ENCODE results near the gene HACD1. TPM values are rescaled to one million over a fixed set of nuclear protein-coding genes. Genes with fewer than 3 reads are reported as not detected.

Gene HACD1
- total and polyA plus RNA-seq, 11 donors, result 80.0 to 291 (median 155) TPM

GRCh38 chr10:17547060-17547459, 70.1 kb downstream of the HACD1 start:
- no peak overlapping the region for H3K27ac ChIP-seq
- intact Hi-C loops (cut with DNase I), result no loop called here
- no peaks in the 10 kb centered on the region for H3K27me3 ChIP-seq
- ATAC-seq (no peak), DNase-seq (no peak)
- H3K4me3 ChIP-seq, result no peak overlapping the region
- WGBS, 4 donors, result 82 to 94% (median 84%) methylated on average over 2 of the region's 2 CpGs
- no peaks in the 10 kb centered on the region for H3K36me3 ChIP-seq
- no peaks in the 10 kb centered on the region for H3K9me3 ChIP-seq
- H3K4me1 ChIP-seq, result no peaks in the 10 kb centered on the region
- TF ChIP-seq POLR2A (IDR thresholded peaks at IDR 0.05) (no peak), CTCF (IDR thresholded peaks at IDR 0.05) (no peak)

GRCh38 chr10:17544465-17544864, 72.7 kb downstream of the HACD1 start:
- H3K27me3 ChIP-seq, result no peaks in the 10 kb centered on the region
- DNase-seq (no peak), ATAC-seq (no peak)
- no peaks in the 10 kb centered on the region for H3K36me3 ChIP-seq
- WGBS, 4 donors, result 90 to 96% (median 94%) methylated on average over 9 of the region's 9 CpGs
- no peak overlapping the region for H3K27ac ChIP-seq
- intact Hi-C loops (cut with DNase I), result no loop called here
- TF ChIP-seq POLR2A (IDR thresholded peaks at IDR 0.05) (no peak), CTCF (IDR thresholded peaks at IDR 0.05) (no peak)
- H3K9me3 ChIP-seq, result peaks cover 0 to 6% (median 0%) of the 10 kb centered on the region in 12 donors
- no peaks in the 10 kb centered on the region for H3K4me1 ChIP-seq
- no peak overlapping the region for H3K4me3 ChIP-seq

Other genes with a start within 250 kb of the HACD1 start
- gene ST8SIA6, start 162.8 kb downstream of the HACD1 start, total RNA-seq, result 10 to 100 TPM in 1 of 9 donors, 1 to 10 TPM in 8; 2.6 to 10.1 (median 5.2) TPM
- 1 to 10 TPM in 1 of 2 donors, under 1 TPM in 1; 0.80 to 3.6 TPM for gene ST8SIA6, start 162.8 kb downstream of the HACD1 start, polyA plus RNA-seq
- 10 to 100 TPM; 26.5 to 40.0 (median 32.9) TPM for gene STAM, start 26.8 kb upstream of the HACD1 start, total RNA-seq
- 10 to 100 TPM; 10.9 to 23.1 TPM for gene STAM, start 26.8 kb upstream of the HACD1 start, polyA plus RNA-seq
- gene TMEM236, start 134.8 kb upstream of the HACD1 start, total RNA-seq, result 1 to 10 TPM in 1 of 9 donors, under 1 TPM in 8; 0.09 to 3.2 (median 0.44) TPM
- under 1 TPM; 0.23 to 0.25 TPM for gene TMEM236, start 134.8 kb upstream of the HACD1 start, polyA plus RNA-seq
- 100 to 1,000 TPM in 1 of 9 donors, 10 to 100 TPM in 4, 1 to 10 TPM in 4; 4.7 to 144 (median 18.4) TPM for gene MRC1, start 192.0 kb upstream of the HACD1 start, total RNA-seq
- gene MRC1, start 192.0 kb upstream of the HACD1 start, polyA plus RNA-seq, result 1 to 10 TPM; 3.1 to 5.3 TPM

All from heart left ventricle (tissue), 16 donors.